Measurements from ENCODE around the gene REXO1. TPM values are rescaled to one million over a fixed set of nuclear protein-coding genes. Genes with fewer than 3 reads are reported as not detected.

The REXO1 gene
- total and polyA plus RNA-seq, 9 of the 15 experiments (the other 6 are each of a cell fraction or from before 2014, with no cell fraction given): 0.04 to 63.3 (median 15.8) TPM

DNA sequence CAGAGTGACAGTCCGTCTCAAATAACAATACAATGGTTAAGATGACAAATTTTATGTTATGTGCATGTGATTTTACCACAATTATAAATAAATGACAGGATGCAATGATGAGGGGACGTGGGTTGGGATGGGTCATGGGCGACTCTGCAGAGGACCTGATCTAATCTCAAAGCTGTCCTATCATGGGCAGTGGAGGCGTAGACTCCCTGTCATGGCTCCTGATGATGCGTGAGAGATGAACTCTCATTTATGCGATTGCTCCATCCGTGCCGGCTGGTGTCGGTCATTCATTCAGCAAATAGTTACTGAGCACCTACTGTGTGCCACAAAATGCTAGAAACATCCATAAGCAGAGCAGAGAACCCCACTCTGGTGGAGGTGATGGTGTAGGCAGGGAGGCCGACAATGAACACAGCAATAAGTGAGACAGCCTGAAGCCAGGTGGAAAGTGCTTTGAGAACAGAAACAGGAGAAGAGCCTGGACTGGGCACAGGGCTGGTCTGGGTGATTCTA lies 1.7 kb upstream of the REXO1 start:
- ChIA-PET CTCF (ENCODE audit: low intra/inter-chr PET ratio) (no interaction called here), POLR2A (interaction anchor here (0.6 to 1.2 kb wide), 3 partner anchors 11 to 761 kb away, joined by 3 read pairs; no protein-coding TSS in a partner anchor)
- no peaks in the 10 kb centered on the region for H3K9me1 ChIP-seq (ENCODE audit: control insufficient read depth, insufficient read depth, low read length)
- TF ChIP-seq GABPA (tag; conservative IDR thresholded peaks at IDR 0.05; ENCODE audit: low read depth) (no peak), ZKSCAN1 (IDR thresholded peaks at IDR 0.05; ENCODE audit: low read depth, low read length) (peak; percentile 81), U2AF1 (optimal IDR thresholded peaks at IDR 0.05; ENCODE audit: low read depth, low read length) (no peak)
- TF ChIP-seq, protein P1, sequence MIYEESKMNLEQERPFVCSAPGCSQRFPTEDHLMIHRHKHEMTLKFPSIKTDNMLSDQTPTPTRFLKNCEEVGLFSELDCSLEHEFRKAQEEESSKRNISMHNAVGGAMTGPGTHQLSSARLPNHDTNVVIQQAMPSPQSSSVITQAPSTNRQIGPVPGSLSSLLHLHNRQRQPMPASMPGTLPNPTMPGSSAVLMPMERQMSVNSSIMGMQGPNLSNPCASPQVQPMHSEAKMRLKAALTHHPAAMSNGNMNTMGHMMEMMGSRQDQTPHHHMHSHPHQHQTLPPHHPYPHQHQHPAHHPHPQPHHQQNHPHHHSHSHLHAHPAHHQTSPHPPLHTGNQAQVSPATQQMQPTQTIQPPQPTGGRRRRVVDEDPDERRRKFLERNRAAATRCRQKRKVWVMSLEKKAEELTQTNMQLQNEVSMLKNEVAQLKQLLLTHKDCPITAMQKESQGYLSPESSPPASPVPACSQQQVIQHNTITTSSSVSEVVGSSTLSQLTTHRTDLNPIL (CRISPR knock-in tag; IDR thresholded peaks at IDR 0.05): no peak
- H3K36me3 ChIP-seq (ENCODE audit: control insufficient read depth, insufficient read depth, low read length): peaks cover 55% of the 10 kb centered on the region
- 62% methylated on average over 10 of the region's 10 CpGs for WGBS (ENCODE audit: insufficient coverage, low coverage, missing lambda C conversion rate)
- peaks cover 39 to 83% of the 10 kb centered on the region in 2 experiments for H3K4me1 ChIP-seq (replicated peaks in 1 of 2; ENCODE audit: control insufficient read depth in 2 of 2, insufficient read depth in 2 of 2, low read length in 2 of 2)
- FAIRE-seq: peak; percentile 68
- intact Hi-C loops (cut with micrococcal nuclease) (no loop called here), in situ Hi-C loops (cut with MboI) (no loop called here)
- H3K27ac ChIP-seq (ENCODE audit: extremely low read depth, low read depth, low read length): no peak overlapping the region; the same call in 2 of the 3 replicates
- H4K20me1 ChIP-seq (replicated peaks; ENCODE audit: control insufficient read depth, insufficient read depth, low read length): peaks cover 30% of the 10 kb centered on the region
- no peaks in the 10 kb centered on the region for H3K9me3 ChIP-seq (replicated peaks; ENCODE audit: control insufficient read depth, insufficient read depth, low read depth, low read length)
- H3K79me2 ChIP-seq (ENCODE audit: control insufficient read depth, insufficient read depth, low read length): peaks cover 83% of the 10 kb centered on the region
- no peaks in the 10 kb centered on the region for H3K27me3 ChIP-seq (ENCODE audit: control insufficient read depth in 2 of 2, insufficient read depth in 2 of 2, low read length in 2 of 2)
- no peak for DNase-seq (ENCODE audit: extremely low read depth in 1 of 4, low spot score in 3 of 4)
- no TSS peak for BruUV-seq (replicated peaks)
- H3K4me3 ChIP-seq: no peak overlapping the region
- no peak for ATAC-seq
- H3K9ac ChIP-seq (ENCODE audit: insufficient read depth in 1 of 2, low read depth in 2 of 2, low read length in 2 of 2): peak overlapping the region in 1 of 2 experiments; percentile 56; a peak in 1 of 4 replicates
- no peak overlapping the region for H2AFZ ChIP-seq (ENCODE audit: low read depth, low read length)
- H3K4me2 ChIP-seq (ENCODE audit: insufficient read depth, low read length): no peak overlapping the region

Data from K562 (cell line).